Activated T-helper 1 cell treated with anti-CD3 and anti-CD28 coated beads, Interleukin-2, amount 50 U/mL, for 16 hours (primary cell): ENCODE measurements around the gene MTMR2.
"Not testable (repeated sequence)": the region's sequence is repeated elsewhere in the genome, so short reads cannot be mapped to it uniquely, and the experiment has no call there.

ENCODE experiments used
- DNase-seq, 2 donors: peaks; one replicate each; pipeline ENCODE4 v3.0.0-alpha.2; 2020; ENCODE audit warnings: low read depth in 1 of 2, low spot score in 1 of 2

Gene MTMR2

GRCh38 chr11:95884802-95885201 lies 39.1 kb downstream of the MTMR2 start:
- DNase-seq = no peak

- DNase-seq = no peak
These were observed 39.5 kb downstream of the MTMR2 start for GRCh38 chr11:95884376-95884775.

- no peak for DNase-seq
These were observed 40.5 kb downstream of the MTMR2 start for GRCh38 chr11:95883381-95883780.

GRCh38 chr11:95877291-95877690 lies 46.6 kb downstream of the MTMR2 start:
- DNase-seq = no peak

GRCh38 chr11:95870877-95871276 lies 53.0 kb downstream of the MTMR2 start:
- DNase-seq = not testable (repeated sequence)

GRCh38 chr11:95867105-95867504 lies 56.8 kb downstream of the MTMR2 start:
- DNase-seq = no peak

GRCh38 chr11:95863486-95864140 lies 60.3 kb downstream of the MTMR2 start:
- no peak for DNase-seq

GRCh38 chr11:95860024-95860423 lies 63.9 kb downstream of the MTMR2 start:
- DNase-seq = not testable (repeated sequence)

- DNase-seq = not testable (repeated sequence)
These were observed 69.5 kb downstream of the MTMR2 start for GRCh38 chr11:95854362-95854761.

- DNase-seq = no peak
These were observed 70.0 kb downstream of the MTMR2 start for GRCh38 chr11:95853862-95854261.

GRCh38 chr11:95853138-95853537 lies 70.8 kb downstream of the MTMR2 start:
- DNase-seq = no peak

GRCh38 chr11:95850137-95850536 lies 73.8 kb downstream of the MTMR2 start:
- DNase-seq = no peak

- DNase-seq = no peak
These were observed 74.7 kb downstream of the MTMR2 start for GRCh38 chr11:95849087-95849825.

- no peak for DNase-seq
These were observed 78.7 kb downstream of the MTMR2 start for GRCh38 chr11:95845167-95845566.

GRCh38 chr11:95835768-95836488 lies 88.0 kb downstream of the MTMR2 start:
- peak in 1 of 2 donors; percentile 29 for DNase-seq

GRCh38 chr11:95835351-95835750 lies 88.6 kb downstream of the MTMR2 start:
- DNase-seq = no peak

- no peak for DNase-seq
These were observed 90.5 kb downstream of the MTMR2 start for GRCh38 chr11:95833378-95833777.

- DNase-seq = no peak
These were observed 91.1 kb downstream of the MTMR2 start for GRCh38 chr11:95832763-95833162.

GRCh38 chr11:95831198-95831883 lies 92.6 kb downstream of the MTMR2 start:
- no peak for DNase-seq

GRCh38 chr11:95829580-95830259 lies 94.2 kb downstream of the MTMR2 start:
- no peak for DNase-seq

GRCh38 chr11:95827696-95828095 lies 96.2 kb downstream of the MTMR2 start:
- no peak for DNase-seq
